ENCODE results near the gene PPDPF. TPM values are rescaled to one million over a fixed set of nuclear protein-coding genes. Genes with fewer than 3 reads are reported as not detected.
A peak's percentile ranks its signal among the peaks of the same experiment; 100 is the strongest.
"Not testable (repeated sequence)": the region's sequence is repeated elsewhere in the genome, so short reads cannot be mapped to it uniquely, and the experiment has no call there.

PPDPF gene
- total and polyA plus RNA-seq, 3 experiments from 2014 or later, result 137 to 218 (median 207) TPM

DNA sequence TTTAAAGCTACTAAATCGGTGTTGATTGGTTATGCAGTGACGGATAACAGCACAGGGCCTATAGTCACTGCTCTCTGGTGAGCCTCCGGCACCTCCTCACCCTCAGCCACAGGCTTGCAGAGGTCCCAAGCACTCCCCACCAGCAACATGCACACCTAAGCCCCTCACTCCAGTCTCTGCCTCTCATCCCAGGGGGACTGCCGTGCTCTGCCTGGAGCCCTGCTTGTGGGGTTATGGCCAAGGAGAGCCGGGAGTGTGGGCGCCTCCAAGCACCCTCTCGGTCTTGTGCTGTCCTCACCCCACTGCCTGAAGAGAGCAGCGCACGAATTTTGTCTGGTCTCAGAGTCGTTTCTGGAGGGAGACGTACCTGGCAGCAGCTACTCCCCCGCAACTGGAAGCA, 14.8 kb upstream of the PPDPF start:
- Histone ChIP-seq H3K36me3 (ENCODE audit: insufficient read depth, low read length) (no peaks in the 10 kb centered on the region), H3K4me1 (ENCODE audit: insufficient read depth, low read length) (no peaks in the 10 kb centered on the region), H3K9me3 (ENCODE audit: low read length) (no peaks in the 10 kb centered on the region), H3K27ac (ENCODE audit: low read depth, low read length) (no peak overlapping the region), H3K4me3 (ENCODE audit: low read length) (no peak overlapping the region), H3K27me3 (ENCODE audit: insufficient read depth, low read length, poor library complexity, severe bottlenecking) (no peaks in the 10 kb centered on the region)
- peaks cover 5 to 17% (median 11%) of the 10 kb centered on the region in 5 donors for H3K9me3 Mint-ChIP-seq
- CTCF ChIA-PET, result interaction anchor here (1.1 kb wide), 1 partner anchor 10 kb away, joined by 5 read pairs; no protein-coding TSS in a partner anchor
- no peak overlapping the region for H3K27ac Mint-ChIP-seq
- peaks cover 0 to 6% (median 5%) of the 10 kb centered on the region in 3 donors for H3K4me1 Mint-ChIP-seq
- peaks cover 33 to 53% of the 10 kb centered on the region in 2 donors for H3K27me3 Mint-ChIP-seq
- POLR2A ChIA-PET, result no interaction called here
- H3K4me3 Mint-ChIP-seq, result no peak overlapping the region
- peaks cover 0 to 6% (median 0%) of the 10 kb centered on the region in 3 donors for H3K36me3 Mint-ChIP-seq
- DNase-seq, result peak in 1 of 5 donors; percentile 35

DNA sequence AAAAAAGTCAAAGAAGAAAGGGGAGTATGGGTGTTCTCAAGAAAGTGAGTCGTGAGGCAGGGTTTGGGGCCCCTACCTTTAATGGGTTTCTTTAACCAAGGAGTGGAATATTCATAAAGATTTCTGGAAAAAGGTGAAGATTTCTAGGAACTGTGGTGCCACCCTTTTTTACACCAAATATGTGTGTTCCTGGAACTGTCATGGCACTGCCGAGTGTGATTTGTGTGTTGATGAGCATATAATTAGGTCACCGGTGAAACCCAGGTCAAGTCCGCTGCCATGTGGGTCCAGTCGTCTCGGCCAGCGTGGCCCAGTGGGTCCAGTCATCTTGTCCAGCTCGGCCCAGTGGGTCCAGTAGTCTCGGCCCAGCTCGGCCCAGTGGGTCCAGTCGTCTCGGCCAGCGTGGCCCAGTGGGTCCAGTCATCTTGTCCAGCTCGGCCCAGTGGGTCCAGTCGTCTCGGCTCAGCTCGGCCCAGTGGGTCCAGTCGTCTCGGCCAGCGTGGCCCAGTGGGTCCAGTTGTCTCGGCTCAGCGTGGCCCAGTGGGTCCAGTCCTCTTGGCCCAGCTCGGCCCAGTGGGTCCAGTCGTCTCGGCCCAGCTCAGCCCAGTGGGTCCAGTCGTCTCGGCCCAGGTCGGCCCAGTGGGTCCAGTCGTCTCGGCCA, 13.4 kb upstream of the PPDPF start:
- peaks cover 5 to 17% (median 11%) of the 10 kb centered on the region in 5 donors for H3K9me3 Mint-ChIP-seq
- H3K36me3 Mint-ChIP-seq, result peaks cover 0 to 6% (median 0%) of the 10 kb centered on the region in 3 donors
- Histone ChIP-seq H3K4me3 (ENCODE audit: low read length) (no peak overlapping the region), H3K27ac (ENCODE audit: low read depth, low read length) (no peak overlapping the region), H3K36me3 (ENCODE audit: insufficient read depth, low read length) (no peaks in the 10 kb centered on the region), H3K9me3 (ENCODE audit: low read length) (no peaks in the 10 kb centered on the region), H3K4me1 (ENCODE audit: insufficient read depth, low read length) (no peaks in the 10 kb centered on the region), H3K27me3 (ENCODE audit: insufficient read depth, low read length, poor library complexity, severe bottlenecking) (no peaks in the 10 kb centered on the region)
- POLR2A ChIA-PET, result no interaction called here
- no peak overlapping the region for H3K4me3 Mint-ChIP-seq
- no peak overlapping the region for H3K27ac Mint-ChIP-seq
- CTCF ChIA-PET, result interaction anchor here (1.2 kb wide), 1 partner anchor 11 kb away, joined by 3 read pairs; no protein-coding TSS in a partner anchor
- peak in 1 of 5 donors; percentile 37 for DNase-seq
- peaks cover 33 to 57% of the 10 kb centered on the region in 2 donors for H3K27me3 Mint-ChIP-seq
- H3K4me1 Mint-ChIP-seq, result peaks cover 0 to 6% (median 5%) of the 10 kb centered on the region in 3 donors

DNA sequence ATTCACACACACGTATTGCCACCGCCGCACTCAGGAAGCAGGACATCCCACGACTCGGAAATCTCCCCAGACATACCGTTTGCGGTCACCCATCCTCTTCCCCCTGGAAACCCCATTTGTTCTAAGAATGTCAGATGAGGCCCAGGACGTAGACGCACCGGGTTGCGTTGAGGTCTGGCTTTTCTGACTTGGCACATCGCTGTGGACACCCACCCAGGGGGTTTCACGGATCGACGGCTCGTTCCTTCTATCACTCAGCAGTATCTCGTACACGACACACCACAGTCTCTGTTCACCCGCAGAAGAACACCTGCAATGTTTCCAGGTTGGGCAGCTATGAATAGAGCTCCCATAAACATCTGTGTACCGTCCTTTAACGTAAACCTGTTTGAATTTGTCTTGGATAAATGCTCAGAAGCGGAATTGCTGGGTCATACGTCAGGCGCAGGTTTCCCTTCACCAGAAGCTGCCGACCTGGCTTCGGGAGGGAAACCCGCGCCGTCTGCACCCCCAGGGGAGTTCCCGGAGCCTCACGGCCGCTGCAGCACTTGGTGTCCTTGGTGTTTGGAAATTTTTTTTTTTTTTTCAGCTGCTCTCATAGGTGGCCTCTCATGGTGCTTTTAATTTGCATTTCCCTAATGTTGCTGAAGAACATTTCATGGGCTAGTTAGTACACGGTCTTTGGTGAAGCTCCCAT, 12.3 kb upstream of the PPDPF start:
- Mint-ChIP-seq H3K36me3 (peaks cover 0 to 6% (median 0%) of the 10 kb centered on the region in 3 donors), H3K27me3 (peaks cover 34 to 64% of the 10 kb centered on the region in 2 donors), H3K27ac (no peak overlapping the region), H3K4me3 (no peak overlapping the region), H3K9me3 (peaks cover 5 to 18% (median 12%) of the 10 kb centered on the region in 5 donors), H3K4me1 (peaks cover 0 to 6% (median 5%) of the 10 kb centered on the region in 3 donors)
- H3K27ac ChIP-seq (ENCODE audit: low read depth, low read length), result no peak overlapping the region
- no peaks in the 10 kb centered on the region for H3K4me1 ChIP-seq (ENCODE audit: insufficient read depth, low read length)
- no peak for DNase-seq
- ChIA-PET CTCF (interaction anchor here (1.2 kb wide), 1 partner anchor 12 kb away, joined by 3 read pairs; no protein-coding TSS in a partner anchor), POLR2A (no interaction called here)
- no peaks in the 10 kb centered on the region for H3K27me3 ChIP-seq (ENCODE audit: insufficient read depth, low read length, poor library complexity, severe bottlenecking)
- H3K36me3 ChIP-seq (ENCODE audit: insufficient read depth, low read length), result no peaks in the 10 kb centered on the region
- no peak overlapping the region for H3K4me3 ChIP-seq (ENCODE audit: low read length)
- H3K9me3 ChIP-seq (ENCODE audit: low read length), result no peaks in the 10 kb centered on the region

DNA sequence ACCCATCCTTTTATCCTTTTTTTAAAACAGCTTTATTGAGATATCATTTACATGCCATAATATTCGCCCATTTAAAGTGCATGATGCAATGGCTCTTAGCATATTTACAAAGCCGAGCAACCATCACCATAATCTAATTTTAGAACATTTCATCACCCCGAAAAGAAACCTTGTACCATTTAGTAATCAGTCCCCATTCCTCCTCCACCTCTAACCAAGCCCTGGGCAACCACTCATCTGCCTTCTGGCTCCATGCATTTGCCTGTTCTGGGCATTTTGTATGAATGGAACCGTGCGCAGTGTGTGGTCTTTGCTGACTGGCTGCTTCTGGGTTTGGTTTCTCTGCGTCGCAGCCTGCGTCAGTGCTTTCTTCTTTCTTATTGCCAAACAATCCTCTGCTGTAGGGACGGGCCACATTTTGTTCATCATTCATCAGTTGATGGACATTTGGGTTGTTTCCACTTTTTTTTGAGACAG, 11.4 kb upstream of the PPDPF start:
- Mint-ChIP-seq H3K4me1 (peaks cover 0 to 6% (median 5%) of the 10 kb centered on the region in 3 donors), H3K27me3 (peaks cover 36 to 59% of the 10 kb centered on the region in 2 donors), H3K27ac (no peak overlapping the region), H3K9me3 (peaks cover 5 to 15% (median 8%) of the 10 kb centered on the region in 5 donors), H3K4me3 (no peak overlapping the region), H3K36me3 (peaks cover 0 to 6% (median 0%) of the 10 kb centered on the region in 3 donors)
- POLR2A ChIA-PET, result no interaction called here
- Histone ChIP-seq H3K27me3 (ENCODE audit: insufficient read depth, low read length, poor library complexity, severe bottlenecking) (no peaks in the 10 kb centered on the region), H3K36me3 (ENCODE audit: insufficient read depth, low read length) (no peaks in the 10 kb centered on the region), H3K9me3 (ENCODE audit: low read length) (no peaks in the 10 kb centered on the region), H3K27ac (ENCODE audit: low read depth, low read length) (no peak overlapping the region), H3K4me1 (ENCODE audit: insufficient read depth, low read length) (no peaks in the 10 kb centered on the region), H3K4me3 (ENCODE audit: low read length) (no peak overlapping the region)
- no peak for DNase-seq
- CTCF ChIA-PET, result interaction anchor here (2.1 kb wide), 1 partner anchor 13 kb away, joined by 5 read pairs; no protein-coding TSS in a partner anchor

DNA sequence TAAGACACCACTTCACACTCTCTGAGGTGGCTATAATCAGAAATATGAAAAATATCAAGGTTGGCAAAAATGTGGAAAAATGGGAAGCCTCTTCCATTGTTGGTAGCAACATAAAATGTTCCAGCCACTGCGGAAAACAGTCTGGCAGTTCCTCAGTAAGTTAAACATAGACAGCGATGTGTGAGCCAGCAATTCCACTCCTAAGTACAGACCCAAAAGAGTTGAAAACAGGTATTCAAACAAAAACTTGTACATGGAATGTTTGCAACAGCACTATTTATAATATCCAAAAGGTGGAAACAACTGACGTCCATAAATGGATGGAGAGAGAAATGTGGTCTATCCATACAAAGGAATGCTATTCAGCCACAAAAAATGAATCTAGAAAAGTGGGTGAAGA, 7.4 kb upstream of the PPDPF start:
- Mint-ChIP-seq H3K4me1 (peaks cover 0 to 6% (median 1%) of the 10 kb centered on the region in 3 donors), H3K27ac (no peak overlapping the region), H3K36me3 (peaks cover 0 to 3% (median 0%) of the 10 kb centered on the region in 3 donors), H3K27me3 (peaks cover 15 to 39% of the 10 kb centered on the region in 2 donors), H3K9me3 (peaks cover 0 to 8% (median 4%) of the 10 kb centered on the region in 5 donors), H3K4me3 (no peak overlapping the region)
- POLR2A ChIA-PET, result no interaction called here
- Histone ChIP-seq H3K27me3 (ENCODE audit: insufficient read depth, low read length, poor library complexity, severe bottlenecking) (no peaks in the 10 kb centered on the region), H3K27ac (ENCODE audit: low read depth, low read length) (no peak overlapping the region), H3K4me3 (ENCODE audit: low read length) (no peak overlapping the region), H3K9me3 (ENCODE audit: low read length) (no peaks in the 10 kb centered on the region), H3K36me3 (ENCODE audit: insufficient read depth, low read length) (no peaks in the 10 kb centered on the region), H3K4me1 (ENCODE audit: insufficient read depth, low read length) (no peaks in the 10 kb centered on the region)
- DNase-seq, result no peak
- CTCF ChIA-PET, result no interaction called here

DNA sequence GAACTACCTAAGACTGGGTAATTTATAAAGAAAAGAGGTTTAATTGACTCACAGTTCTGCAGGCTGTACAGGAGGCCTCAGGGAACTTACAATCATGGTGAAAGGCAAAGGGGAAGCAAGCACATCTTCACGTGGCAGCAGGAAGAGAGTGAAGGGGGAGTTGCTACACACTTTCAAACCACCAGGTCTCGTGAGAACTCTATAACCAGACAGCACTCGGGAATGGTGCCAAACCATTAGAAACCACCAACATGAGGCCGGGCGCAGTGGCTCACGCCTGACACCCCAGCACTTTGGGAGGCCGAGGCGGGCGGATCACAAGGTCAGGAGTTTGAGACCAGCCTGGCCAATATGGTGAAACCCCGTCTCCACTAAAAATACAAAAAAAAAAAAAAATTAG, 6.0 kb upstream of the PPDPF start:
- POLR2A ChIA-PET, result not testable (repeated sequence)

DNA sequence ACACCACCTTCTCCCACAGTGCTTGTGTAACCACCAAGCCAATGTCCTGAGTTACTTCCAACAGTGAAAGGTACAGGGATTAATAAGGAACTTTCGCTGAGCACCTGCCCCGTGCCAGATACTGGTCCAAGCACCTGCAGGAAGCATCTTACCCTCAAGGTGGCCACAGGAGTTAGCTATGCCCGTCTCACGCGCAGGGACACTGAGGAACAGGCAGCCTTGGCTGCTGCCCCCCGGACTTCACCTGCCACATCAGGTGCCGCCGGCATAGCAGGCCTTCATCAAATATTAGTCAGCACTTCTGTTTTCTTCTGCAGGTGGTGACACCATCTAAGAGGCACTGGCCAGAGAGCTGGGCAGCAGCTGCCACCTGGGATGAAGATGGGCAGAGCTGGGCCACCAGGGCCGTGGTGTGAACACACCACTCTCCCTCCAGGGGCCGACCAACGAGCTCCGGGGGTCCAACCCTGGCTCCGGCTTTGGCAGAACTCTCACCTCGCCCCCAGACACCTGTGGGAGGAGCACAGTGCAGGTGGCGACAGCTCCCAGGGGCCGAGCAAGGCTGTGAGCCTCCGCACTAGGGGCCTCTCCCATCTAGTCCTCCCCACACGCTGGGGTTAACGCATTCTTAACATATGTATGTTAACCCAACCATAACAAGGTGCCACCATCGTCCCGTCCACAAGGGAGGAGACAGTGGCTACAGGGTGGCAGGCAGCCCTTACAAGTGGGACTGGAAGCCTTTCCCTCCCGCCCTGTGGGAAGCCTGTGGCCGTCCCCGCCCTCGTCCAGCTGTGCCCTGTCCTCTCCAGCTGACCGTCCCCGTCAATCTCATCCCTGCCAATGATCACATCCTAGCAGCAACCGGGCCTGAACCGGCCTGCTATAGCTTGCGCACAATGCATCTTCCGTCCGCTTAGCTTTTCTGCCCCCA, 2.9 kb upstream of the PPDPF start:
- H3K9me3 Mint-ChIP-seq, result peaks cover 0 to 9% (median 4%) of the 10 kb centered on the region in 5 donors
- H3K4me3 Mint-ChIP-seq, result peak overlapping the region in 3 of 7 donors; percentile 18 to 72 (median 70)

More for the DNA sequence above, 6.0 kb upstream of the PPDPF start:
- DNase-seq; H3K9me3 ChIP-seq (ENCODE audit: low read length); H3K27me3 ChIP-seq (ENCODE audit: insufficient read depth, low read length, poor library complexity, severe bottlenecking); H3K27ac Mint-ChIP-seq; H3K27ac ChIP-seq (ENCODE audit: low read depth, low read length); H3K36me3 Mint-ChIP-seq; H3K36me3 ChIP-seq (ENCODE audit: insufficient read depth, low read length); CTCF ChIA-PET; H3K9me3 Mint-ChIP-seq; H3K4me1 ChIP-seq (ENCODE audit: insufficient read depth, low read length); H3K4me3 Mint-ChIP-seq; H3K4me3 ChIP-seq (ENCODE audit: low read length): not testable (repeated sequence)
- Mint-ChIP-seq H3K4me1 (peaks cover 0 to 12% (median 2%) of the 10 kb centered on the region in 3 donors), H3K27me3 (peaks cover 7 to 29% of the 10 kb centered on the region in 2 donors)

More for the DNA sequence above, 2.9 kb upstream of the PPDPF start:
- ChIA-PET CTCF (interaction anchor here (1.7 kb wide), 1 partner anchor 20 kb away, joined by 3 read pairs; the partner anchor contains the start of gene PTK6), POLR2A (no interaction called here)
- peaks cover 6% of the 10 kb centered on the region for H3K36me3 ChIP-seq (ENCODE audit: insufficient read depth, low read length)
- DNase-seq, result peak in 1 of 5 donors; percentile 47
- H3K4me3 ChIP-seq (ENCODE audit: low read length), result no peak overlapping the region
- H3K36me3 Mint-ChIP-seq, result peaks cover 2 to 8% (median 3%) of the 10 kb centered on the region in 3 donors
- peaks cover 3 to 7% of the 10 kb centered on the region in 2 donors for H3K27me3 Mint-ChIP-seq
- H3K27ac ChIP-seq (ENCODE audit: low read depth, low read length), result no peak overlapping the region
- H3K4me1 ChIP-seq (ENCODE audit: insufficient read depth, low read length), result peaks cover 19% of the 10 kb centered on the region
- peaks cover 2 to 21% (median 5%) of the 10 kb centered on the region in 3 donors for H3K4me1 Mint-ChIP-seq
- H3K27me3 ChIP-seq (ENCODE audit: insufficient read depth, low read length, poor library complexity, severe bottlenecking), result no peaks in the 10 kb centered on the region
- no peaks in the 10 kb centered on the region for H3K9me3 ChIP-seq (ENCODE audit: low read length)
- no peak overlapping the region for H3K27ac Mint-ChIP-seq

Data from CD8-positive, alpha-beta memory T cell (primary cell).